ENCODE measurements around the gene LRP8. TPM values are rescaled to one million over a fixed set of nuclear protein-coding genes. Genes with fewer than 3 reads are reported as not detected.

LRP8 gene
- total and polyA plus RNA-seq, 10 donors = 1.7 to 14.4 (median 5.5) TPM

DNA sequence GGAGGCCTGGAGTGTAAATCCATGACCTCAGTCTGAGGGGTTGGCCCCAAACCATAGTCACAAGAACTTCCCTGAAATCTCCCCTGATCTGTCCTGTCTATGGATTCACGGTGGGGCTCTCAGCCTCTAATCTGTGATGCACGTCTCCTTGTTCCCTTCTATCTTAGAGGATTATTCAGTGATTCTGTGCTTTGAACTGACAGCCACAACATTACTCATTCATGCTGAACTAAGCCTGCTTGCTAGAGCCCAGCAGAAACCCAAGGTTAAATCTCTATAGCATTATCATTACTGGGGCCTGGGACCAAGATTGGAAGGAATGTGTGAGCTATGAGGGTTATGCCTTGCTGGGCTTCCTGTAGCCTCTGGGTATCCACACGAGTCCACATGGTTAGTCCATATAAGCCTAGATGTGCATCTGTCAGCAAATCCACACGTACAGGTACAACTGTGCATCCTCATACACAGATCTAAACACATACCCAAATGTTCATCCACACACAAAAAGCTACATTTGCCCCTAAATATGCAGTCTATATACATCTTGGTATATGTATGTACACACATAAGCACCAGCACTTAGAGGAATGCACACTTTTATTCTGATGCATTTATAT is 67.1 kb downstream of the LRP8 start:
- H3K4me1 ChIP-seq = no peaks in the 10 kb centered on the region
- intact Hi-C loops (cut with DNase I; ENCODE audit: low total_unique reads) = no loop called here
- TF ChIP-seq POLR2A (IDR thresholded peaks at IDR 0.05) = no peak
- no peaks in the 10 kb centered on the region for H3K9me3 ChIP-seq
- no peaks in the 10 kb centered on the region for H3K27me3 ChIP-seq (replicated peaks in 1 of 7)
- H3K27ac ChIP-seq = no peak overlapping the region
- H3K4me3 ChIP-seq = no peak overlapping the region
- no peak for DNase-seq
- 81 to 94% (median 89%) methylated on average over 4 of the region's 4 CpGs for WGBS, 5 donors
- H3K36me3 ChIP-seq = peaks cover 0 to 96% (median 15%) of the 10 kb centered on the region in 6 donors

- intact Hi-C loops (cut with DNase I; ENCODE audit: low total_unique reads) = no loop called here
- DNase-seq = no peak
- TF ChIP-seq POLR2A (IDR thresholded peaks at IDR 0.05) = no peak
- no peak for TF ChIP-seq POLR2AphosphoS5 (IDR thresholded peaks at IDR 0.05)
- TF ChIP-seq, protein P1, sequence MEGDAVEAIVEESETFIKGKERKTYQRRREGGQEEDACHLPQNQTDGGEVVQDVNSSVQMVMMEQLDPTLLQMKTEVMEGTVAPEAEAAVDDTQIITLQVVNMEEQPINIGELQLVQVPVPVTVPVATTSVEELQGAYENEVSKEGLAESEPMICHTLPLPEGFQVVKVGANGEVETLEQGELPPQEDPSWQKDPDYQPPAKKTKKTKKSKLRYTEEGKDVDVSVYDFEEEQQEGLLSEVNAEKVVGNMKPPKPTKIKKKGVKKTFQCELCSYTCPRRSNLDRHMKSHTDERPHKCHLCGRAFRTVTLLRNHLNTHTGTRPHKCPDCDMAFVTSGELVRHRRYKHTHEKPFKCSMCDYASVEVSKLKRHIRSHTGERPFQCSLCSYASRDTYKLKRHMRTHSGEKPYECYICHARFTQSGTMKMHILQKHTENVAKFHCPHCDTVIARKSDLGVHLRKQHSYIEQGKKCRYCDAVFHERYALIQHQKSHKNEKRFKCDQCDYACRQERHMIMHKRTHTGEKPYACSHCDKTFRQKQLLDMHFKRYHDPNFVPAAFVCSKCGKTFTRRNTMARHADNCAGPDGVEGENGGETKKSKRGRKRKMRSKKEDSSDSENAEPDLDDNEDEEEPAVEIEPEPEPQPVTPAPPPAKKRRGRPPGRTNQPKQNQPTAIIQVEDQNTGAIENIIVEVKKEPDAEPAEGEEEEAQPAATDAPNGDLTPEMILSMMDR (IDR thresholded peaks at IDR 0.05 in 8 of 11, conservative IDR thresholded peaks at IDR 0.05 in 3 of 11) = no peak
- Histone ChIP-seq H3K9me3 (no peaks in the 10 kb centered on the region), H3K27me3 (replicated peaks in 1 of 7) (no peaks in the 10 kb centered on the region), H3K36me3 (peaks cover 0 to 96% (median 13%) of the 10 kb centered on the region in 6 donors), H3K4me1 (no peaks in the 10 kb centered on the region), H3K4me3 (no peak overlapping the region), H3K27ac (peak overlapping the region in 1 of 8 donors; percentile 34)
- 79 to 90% (median 86%) methylated on average over 2 of the region's 2 CpGs for WGBS, 5 donors
Observed at GRCh38 chr1:53259932-53260331, 67.9 kb downstream of the LRP8 start.

DNA sequence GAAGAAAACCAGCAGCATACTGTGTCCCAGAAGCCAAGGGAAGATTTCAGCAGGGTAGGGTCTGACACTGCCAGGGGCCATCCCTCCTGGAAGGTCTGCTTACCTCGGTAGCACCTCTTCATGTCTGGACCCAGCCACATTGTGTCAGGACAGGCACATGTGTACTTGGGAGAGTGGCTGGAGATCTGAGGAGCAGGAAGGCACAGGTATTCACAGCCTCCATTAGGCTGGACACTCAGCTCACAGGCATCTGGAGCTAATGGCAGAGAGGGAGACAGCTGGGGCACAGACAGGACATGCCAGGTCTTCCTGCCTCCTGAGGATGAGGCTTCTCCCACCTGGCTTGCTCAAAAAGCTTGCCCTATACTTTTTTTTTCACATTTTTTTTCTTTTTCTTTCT is 69.7 kb downstream of the LRP8 start:
- H3K9me3 ChIP-seq = no peaks in the 10 kb centered on the region
- H3K4me3 ChIP-seq = no peak overlapping the region
- no peak overlapping the region for H3K27ac ChIP-seq
- DNase-seq = no peak
- 67 to 96% (median 93%) methylated on average over 1 of the region's 1 CpG for WGBS, 5 donors
- H3K27me3 ChIP-seq (replicated peaks in 1 of 7) = no peaks in the 10 kb centered on the region
- no peaks in the 10 kb centered on the region for H3K4me1 ChIP-seq
- no peak for TF ChIP-seq POLR2A (IDR thresholded peaks at IDR 0.05)
- TF ChIP-seq, protein P1 (IDR thresholded peaks at IDR 0.05 in 8 of 11, conservative IDR thresholded peaks at IDR 0.05 in 3 of 11) = no peak
- no peak for TF ChIP-seq POLR2AphosphoS5 (IDR thresholded peaks at IDR 0.05)
- H3K36me3 ChIP-seq = peaks cover 0 to 94% (median 8%) of the 10 kb centered on the region in 6 donors
- intact Hi-C loops (cut with DNase I; ENCODE audit: low total_unique reads) = no loop called here

- H3K27ac ChIP-seq = no peak overlapping the region
- H3K27me3 ChIP-seq (replicated peaks in 1 of 7) = no peaks in the 10 kb centered on the region
- H3K4me3 ChIP-seq = no peak overlapping the region
- DNase-seq = no peak
- H3K36me3 ChIP-seq = peaks cover 0 to 87% (median 7%) of the 10 kb centered on the region in 6 donors
- WGBS, 5 donors = 93 to 98% (median 95%) methylated on average over 5 of the region's 5 CpGs
- no peaks in the 10 kb centered on the region for H3K9me3 ChIP-seq
- intact Hi-C loops (cut with DNase I; ENCODE audit: low total_unique reads) = no loop called here
- H3K4me1 ChIP-seq = no peaks in the 10 kb centered on the region
- TF ChIP-seq, protein P1 (IDR thresholded peaks at IDR 0.05 in 8 of 11, conservative IDR thresholded peaks at IDR 0.05 in 3 of 11) = no peak
- no peak for TF ChIP-seq POLR2A (IDR thresholded peaks at IDR 0.05)
- TF ChIP-seq POLR2AphosphoS5 (IDR thresholded peaks at IDR 0.05) = no peak
Observed at GRCh38 chr1:53257454-53258081, 70.3 kb downstream of the LRP8 start.

All from spleen (tissue), 11 donors.